ENCODE results near the gene NXPH1. TPM values are rescaled to one million over a fixed set of nuclear protein-coding genes. Genes with fewer than 3 reads are reported as not detected.

NXPH1 gene
- total and polyA plus RNA-seq, 9 of the 15 experiments (the other 6 are each of a cell fraction or from before 2014, with no cell fraction given): 0.16 TPM; not detected in 8

- Histone ChIP-seq H3K9me3 (replicated peaks; ENCODE audit: control insufficient read depth, insufficient read depth, low read depth, low read length) (no peaks in the 10 kb centered on the region), H3K9ac (ENCODE audit: insufficient read depth in 1 of 2, low read depth in 2 of 2, low read length in 2 of 2) (no peak overlapping the region), H3K4me3 (no peak overlapping the region), H3K27ac (ENCODE audit: extremely low read depth, low read depth, low read length) (no peak overlapping the region), H3K9me1 (ENCODE audit: control insufficient read depth, insufficient read depth, low read length) (no peaks in the 10 kb centered on the region), H3K79me2 (ENCODE audit: control insufficient read depth, insufficient read depth, low read length) (no peaks in the 10 kb centered on the region), H3K4me2 (ENCODE audit: insufficient read depth, low read length) (no peak overlapping the region), H3K27me3 (ENCODE audit: control insufficient read depth in 2 of 2, insufficient read depth in 2 of 2, low read length in 2 of 2) (no peaks in the 10 kb centered on the region), H3K36me3 (ENCODE audit: control insufficient read depth, insufficient read depth, low read length) (no peaks in the 10 kb centered on the region), H4K20me1 (replicated peaks; ENCODE audit: control insufficient read depth, insufficient read depth, low read length) (no peaks in the 10 kb centered on the region), H3K4me1 (replicated peaks in 1 of 2; ENCODE audit: control insufficient read depth in 2 of 2, insufficient read depth in 2 of 2, low read length in 2 of 2) (no peaks in the 10 kb centered on the region), H2AFZ (ENCODE audit: low read depth, low read length) (no peak overlapping the region)
- in situ Hi-C loops (cut with MboI): no loop called here
- 93% methylated on average over 3 of the region's 4 CpGs for WGBS (ENCODE audit: insufficient coverage, low coverage, missing lambda C conversion rate)
- no peak for FAIRE-seq
- no peak for ATAC-seq
- CTCF ChIA-PET (ENCODE audit: low intra/inter-chr PET ratio): no interaction called here
- DNase-seq (ENCODE audit: extremely low read depth in 1 of 4, low spot score in 3 of 4): no peak
- POLR2A ChIA-PET: no interaction called here
- intact Hi-C loops (cut with micrococcal nuclease): no loop called here
- BruUV-seq (replicated peaks): no TSS peak
- no peak for TF ChIP-seq ZBTB17 (CRISPR knock-in tag; IDR thresholded peaks at IDR 0.05)
- TF ChIP-seq KDM4B (IDR thresholded peaks at IDR 0.05; ENCODE audit: borderline replicate concordance in 2 of 2, low read depth in 1 of 2): no peak
- no peak for TF ChIP-seq JUN (IDR thresholded peaks at IDR 0.05; ENCODE audit: borderline replicate concordance, low read depth, low read length)
- no peak for TF ChIP-seq JUN (CRISPR knock-in tag; IDR thresholded peaks at IDR 0.05; ENCODE audit: borderline replicate concordance)
- TF ChIP-seq, protein P1, sequence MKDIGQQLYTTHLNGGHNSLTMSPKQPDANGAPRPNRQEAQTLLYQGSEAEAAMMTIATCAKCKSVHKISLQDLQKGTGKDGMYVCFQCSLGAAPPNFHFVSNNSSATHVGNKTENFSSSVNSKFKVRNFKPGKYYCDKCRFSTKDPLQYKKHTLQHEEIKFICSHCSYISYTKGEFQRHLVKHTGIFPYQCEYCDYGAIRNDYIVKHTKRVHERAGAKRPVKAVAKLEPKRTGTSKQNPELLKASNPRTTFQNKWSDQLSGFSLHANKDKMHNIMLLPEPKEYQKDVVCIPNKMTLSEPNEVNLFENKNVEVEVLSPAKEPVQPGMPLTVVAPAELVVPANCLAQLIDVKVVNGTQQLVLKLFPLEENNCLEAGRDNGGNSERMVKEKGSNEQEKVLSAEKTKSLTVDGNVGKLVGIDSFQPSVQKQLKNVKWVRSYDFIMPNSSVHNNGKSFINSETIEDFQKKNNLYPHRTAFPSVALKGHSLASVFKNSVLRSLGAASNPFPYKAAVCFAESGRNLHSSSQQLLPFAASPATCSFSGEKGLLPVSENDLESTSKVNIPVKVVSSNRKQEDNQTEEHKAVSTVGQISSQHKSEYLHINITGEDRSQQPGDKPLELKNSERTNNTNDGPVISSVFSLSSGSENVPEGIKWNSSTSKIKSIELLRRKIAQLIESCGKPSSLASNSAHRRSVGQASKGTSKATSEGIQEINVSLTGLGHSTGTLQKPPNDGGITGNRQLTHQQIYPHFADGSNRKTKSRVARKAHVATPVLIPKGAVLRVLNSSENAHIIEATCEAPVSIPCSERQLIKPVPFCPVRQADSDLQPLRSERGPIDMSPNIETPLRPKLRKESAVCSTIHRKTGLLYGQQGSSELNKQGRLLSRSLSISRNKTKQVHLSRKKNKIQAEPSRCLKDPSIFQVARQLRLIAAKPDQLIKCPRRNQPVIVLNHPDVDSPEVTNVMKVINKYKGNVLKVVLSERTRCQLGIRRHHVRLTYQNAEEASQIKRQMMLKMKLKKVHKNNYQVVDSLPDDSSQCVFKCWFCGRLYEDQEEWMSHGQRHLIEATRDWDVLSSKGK (CRISPR knock-in tag; IDR thresholded peaks at IDR 0.05): no peak
- TF ChIP-seq TEAD1 (CRISPR knock-in tag; IDR thresholded peaks at IDR 0.05): no peak
- TF ChIP-seq SMC3 (conservative IDR thresholded peaks at IDR 0.05; ENCODE audit: insufficient read depth, low read depth, low read length): no peak
- TF ChIP-seq FOS (IDR thresholded peaks at IDR 0.05; ENCODE audit: extremely low read depth, insufficient read length): no peak
- TF ChIP-seq SP1 (CRISPR knock-in tag; IDR thresholded peaks at IDR 0.05): no peak
- no peak for TF ChIP-seq U2AF1 (optimal IDR thresholded peaks at IDR 0.05; ENCODE audit: low read depth, low read length)
- TF ChIP-seq ZNF146 (CRISPR knock-in tag; IDR thresholded peaks at IDR 0.05; ENCODE audit: unreplicated experiment): no peak
- no peak for TF ChIP-seq PML (IDR thresholded peaks at IDR 0.05; ENCODE audit: low read length)
- TF ChIP-seq CEBPG (CRISPR knock-in tag; IDR thresholded peaks at IDR 0.05): no peak
- TF ChIP-seq CEBPG (tag; conservative IDR thresholded peaks at IDR 0.05 in 1 of 2, IDR thresholded peaks at IDR 0.05 in 1 of 2): no peak
These were observed 367.6 kb downstream of the NXPH1 start for GRCh38 chr7:8800986-8801385.
